Naive B cell (primary cell): ENCODE results near the gene JAKMIP2. TPM values are rescaled to one million over a fixed set of nuclear protein-coding genes. Genes with fewer than 3 reads are reported as not detected.
"Not testable (repeated sequence)": the region's sequence is repeated elsewhere in the genome, so short reads cannot be mapped to it uniquely, and the experiment has no call there.

Experiments used
- ATAC-seq, 2 donors: fragments of 150-1000 bp; cut with Tn5 transposase; 2 replicates each; pipeline ENCODE4 v1.10.0; 2021; ENCODE audit warnings: low read depth in 2 of 2, mild to moderate bottlenecking in 2 of 2, moderate library complexity in 2 of 2
- DNase-seq: peaks from one replicate; pipeline ENCODE4 v3.0.0; 2022
- H3K27ac Mint-ChIP-seq, 6 donors: one replicate each; pipeline ENCODE4 v1.8.0; 2020 to 2022; ENCODE audit warnings: mild to moderate bottlenecking in 6 of 6, mixed read lengths in 6 of 6, moderate library complexity in 5 of 6, inconsistent platforms in 2 of 6
- H3K27me3 Mint-ChIP-seq, 3 donors: one replicate each; pipeline ENCODE4 v1.8.0; 2021 to 2022; ENCODE audit warnings: mixed read lengths in 3 of 3, mild to moderate bottlenecking in 1 of 3
- H3K36me3 Mint-ChIP-seq, 2 donors: one replicate each; pipeline ENCODE4 v1.8.0; 2020 to 2022; ENCODE audit warnings: mixed read lengths in 2 of 2, inconsistent platforms in 1 of 2, mild to moderate bottlenecking in 1 of 2
- H3K4me1 Mint-ChIP-seq, 3 donors: one replicate each; pipeline ENCODE4 v1.8.0; 2020 to 2022; ENCODE audit warnings: mixed read lengths in 3 of 3, inconsistent platforms in 1 of 3, mild to moderate bottlenecking in 1 of 3, moderate library complexity in 1 of 3
- H3K4me3 Mint-ChIP-seq, 8 donors: one replicate each; pipeline ENCODE4 v1.8.0; 2020 to 2022; ENCODE audit warnings: mild to moderate bottlenecking in 8 of 8, mixed read lengths in 8 of 8, moderate library complexity in 8 of 8, inconsistent platforms in 2 of 8
- H3K9me3 Mint-ChIP-seq, 7 donors: one replicate each; pipeline ENCODE4 v1.8.0; 2020 to 2022; ENCODE audit warnings: mixed read lengths in 7 of 7, mild to moderate bottlenecking in 5 of 7, inconsistent platforms in 2 of 7, moderate library complexity in 1 of 7
- polyA plus RNA-seq, 6 donors: library from polyadenylated mRNA; unstranded; fragments of 300-500 nt; fragmentation: Illumina TruSeq; gene quantifications; one replicate each; pipeline ENCODE4 v1.2.3, GENCODE V29; 2021; ENCODE audit warnings: low read depth in 6 of 6

The JAKMIP2 gene
- polyA plus RNA-seq, 6 donors from 2014 or later = 0.09 to 1.7 (median 1.1) TPM; not detected in 1

DNA sequence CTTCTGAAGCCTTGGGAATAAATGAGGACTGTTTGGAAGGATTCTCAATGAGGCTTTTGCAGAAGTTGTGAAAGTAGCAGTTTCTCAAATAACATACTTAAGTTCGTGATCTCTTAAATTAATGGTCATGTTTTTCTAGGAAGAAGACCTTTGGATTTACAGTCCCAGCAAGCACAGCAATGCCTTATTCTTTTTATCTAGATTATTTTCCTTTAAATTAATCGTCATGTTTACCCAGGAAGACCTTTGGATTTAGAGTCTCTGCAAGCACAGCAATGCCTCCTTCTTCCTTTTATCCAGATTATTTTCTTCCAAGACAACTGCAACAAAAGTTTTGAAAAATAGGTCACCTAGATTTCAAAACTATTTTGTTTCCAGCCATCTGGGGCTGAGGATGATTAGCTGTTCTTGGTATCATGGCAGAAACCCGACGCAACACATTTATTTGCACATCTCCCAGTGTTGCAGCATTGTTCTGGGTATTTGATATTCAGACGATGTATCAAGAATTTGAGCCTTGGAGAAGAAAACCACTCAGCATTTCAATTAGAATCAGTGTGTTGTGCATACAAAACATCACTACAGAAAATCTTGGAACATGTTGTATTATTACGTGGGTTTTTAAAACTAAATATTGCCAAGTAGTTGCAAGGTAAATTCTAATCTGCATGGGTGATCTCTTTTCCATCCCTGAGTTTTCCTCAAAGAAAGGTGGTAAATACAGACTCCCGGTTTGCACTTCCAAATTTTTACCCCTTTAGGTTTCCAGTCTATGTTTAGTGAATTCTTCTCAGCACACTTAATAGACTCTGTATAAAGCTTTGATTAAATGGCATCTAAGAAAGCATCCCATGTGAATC is 50.9 kb downstream of the JAKMIP2 start:
- no peak overlapping the region for H3K4me3 Mint-ChIP-seq
- no peaks in the 10 kb centered on the region for H3K36me3 Mint-ChIP-seq
- H3K27me3 Mint-ChIP-seq = no peaks in the 10 kb centered on the region
- DNase-seq (no peak), ATAC-seq (no peak)
- peaks cover 4 to 23% (median 6%) of the 10 kb centered on the region in 7 donors for H3K9me3 Mint-ChIP-seq
- peaks cover 0 to 5% (median 2%) of the 10 kb centered on the region in 3 donors for H3K4me1 Mint-ChIP-seq
- no peak overlapping the region for H3K27ac Mint-ChIP-seq

DNA sequence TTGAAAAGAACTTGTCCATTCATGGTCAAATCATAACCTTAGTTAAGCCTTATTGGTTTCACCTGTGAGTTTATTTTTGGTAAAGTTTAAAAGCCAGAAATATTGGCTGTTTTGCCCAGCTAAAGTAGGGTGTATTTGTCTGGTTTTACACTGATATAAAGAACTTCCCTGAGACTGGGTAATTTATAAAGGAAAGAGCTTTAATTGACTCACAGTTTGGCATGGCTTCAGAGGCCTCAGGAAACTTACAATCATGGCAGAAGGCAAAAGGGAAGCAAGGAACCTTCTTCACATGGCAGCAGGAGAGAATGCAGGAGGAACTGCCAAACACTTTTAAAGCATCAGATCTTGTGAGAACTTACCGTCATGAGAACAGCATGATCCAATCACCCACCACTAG is 55.3 kb downstream of the JAKMIP2 start:
- no peak for ATAC-seq

DNA sequence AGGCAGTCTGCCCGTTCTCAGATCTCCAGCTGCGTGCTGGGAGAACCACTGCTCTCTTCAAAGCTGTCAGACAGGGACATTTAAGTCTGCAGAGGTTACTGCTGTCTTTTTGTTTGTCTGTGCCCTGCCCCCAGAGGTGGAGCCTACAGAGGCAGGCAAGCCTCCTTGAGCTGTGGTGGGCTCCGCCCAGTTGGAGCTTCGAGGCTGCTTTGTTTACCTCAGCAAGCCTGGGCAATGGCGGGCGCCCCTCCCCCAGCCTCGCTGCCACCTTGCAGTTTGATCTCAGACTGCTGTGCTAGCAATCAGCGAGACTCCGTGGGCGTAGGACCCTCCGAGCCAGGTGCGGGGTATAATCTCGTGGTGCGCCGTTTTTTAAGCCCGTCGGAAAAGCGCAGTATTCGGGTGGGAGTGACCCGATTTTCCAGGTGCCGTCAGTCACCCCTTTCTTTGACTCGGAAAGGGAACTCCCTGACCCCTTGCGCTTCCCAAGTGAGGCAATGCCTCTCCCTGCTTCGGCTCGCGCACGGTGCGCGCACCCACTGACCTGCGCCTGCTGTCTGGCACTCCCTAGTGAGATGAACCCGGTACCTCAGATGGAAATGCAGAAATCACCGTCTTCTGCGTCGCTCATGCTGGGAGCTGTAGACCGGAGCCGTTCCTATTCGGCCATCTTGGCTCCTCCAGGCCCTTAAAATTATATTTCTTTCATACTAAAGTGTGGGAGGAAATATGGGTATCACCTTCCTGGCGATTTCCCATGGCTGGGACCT is 61.2 kb downstream of the JAKMIP2 start:
- not testable (repeated sequence) for H3K27ac Mint-ChIP-seq, H3K4me3 Mint-ChIP-seq, ATAC-seq

More for the DNA sequence above, 55.3 kb downstream of the JAKMIP2 start:
- H3K27me3 Mint-ChIP-seq = no peaks in the 10 kb centered on the region
- no peak overlapping the region for H3K4me3 Mint-ChIP-seq
- no peaks in the 10 kb centered on the region for H3K36me3 Mint-ChIP-seq
- H3K4me1 Mint-ChIP-seq = no peaks in the 10 kb centered on the region
- peak overlapping the region in 1 of 6 donors; percentile 31 for H3K27ac Mint-ChIP-seq
- DNase-seq = no peak
- H3K9me3 Mint-ChIP-seq = peaks cover 0 to 2% (median under 1%) of the 10 kb centered on the region in 7 donors

DNA sequence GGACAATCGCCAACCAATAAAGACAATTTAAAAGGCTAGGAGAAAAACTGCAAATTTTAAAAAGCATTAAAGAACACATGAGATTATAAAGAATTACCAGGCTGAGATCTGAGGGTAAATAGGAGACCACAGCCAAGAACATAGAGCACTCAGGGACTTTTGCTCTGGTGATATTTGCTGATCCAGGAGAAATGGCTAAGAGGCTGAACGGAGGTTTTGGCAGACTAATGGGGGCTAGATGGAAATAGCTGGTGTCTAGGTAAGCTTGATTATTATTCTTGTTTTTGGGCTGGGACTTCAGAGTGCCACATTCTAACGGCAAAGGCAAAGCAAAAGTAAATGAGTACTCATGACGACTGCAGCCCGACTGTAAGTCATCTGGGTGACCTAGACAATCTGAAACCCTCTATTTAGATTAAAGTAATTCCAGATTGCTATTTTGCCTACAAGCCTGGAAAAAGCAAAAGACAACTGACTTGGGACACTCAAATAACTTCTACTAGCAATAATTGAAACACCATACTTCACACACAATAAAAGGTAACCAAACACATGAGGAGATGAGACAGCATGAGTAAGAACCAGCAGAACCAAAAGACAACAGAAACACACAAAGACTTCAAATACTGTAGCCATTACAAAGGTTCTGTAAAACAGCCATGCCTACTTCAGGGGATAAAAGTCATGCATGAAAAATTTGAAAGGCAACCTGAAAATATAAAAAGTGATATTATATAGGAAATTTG is 68.8 kb downstream of the JAKMIP2 start:
- no peak for DNase-seq
- no peak for ATAC-seq
- H3K36me3 Mint-ChIP-seq = no peaks in the 10 kb centered on the region
- H3K4me3 Mint-ChIP-seq = peak overlapping the region in 5 of 8 donors; percentile 20 to 77 (median 71)
- H3K27ac Mint-ChIP-seq = peak overlapping the region in 2 of 6 donors; percentile 46 to 67
- H3K9me3 Mint-ChIP-seq = peaks cover 0 to 2% (median 0%) of the 10 kb centered on the region in 7 donors
- peaks cover 0 to 4% (median 0%) of the 10 kb centered on the region in 3 donors for H3K27me3 Mint-ChIP-seq
- peaks cover 0 to 18% (median 0%) of the 10 kb centered on the region in 3 donors for H3K4me1 Mint-ChIP-seq

More for the DNA sequence above, 61.2 kb downstream of the JAKMIP2 start:
- H3K4me1 Mint-ChIP-seq, DNase-seq, H3K27me3 Mint-ChIP-seq, H3K9me3 Mint-ChIP-seq, H3K36me3 Mint-ChIP-seq: not testable (repeated sequence)

DNA sequence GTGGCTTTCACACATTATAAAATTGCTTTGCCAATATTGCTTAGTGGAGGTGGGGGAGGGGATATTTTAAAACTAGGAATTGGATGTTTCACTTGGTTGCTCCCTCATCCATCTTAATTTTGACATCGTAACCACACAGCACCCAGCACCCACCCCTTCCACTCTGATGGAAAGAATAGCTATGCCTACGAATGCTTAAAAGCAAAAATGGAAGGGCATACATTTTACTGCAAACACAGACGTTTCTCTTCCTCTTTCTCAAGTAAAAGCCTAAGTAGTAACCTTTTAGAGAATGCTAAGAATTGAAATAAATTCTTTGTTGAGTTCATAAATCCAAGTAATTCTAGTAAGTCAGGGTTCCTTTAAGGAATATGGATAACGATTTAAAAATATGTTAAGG is 69.9 kb downstream of the JAKMIP2 start:
- H3K27me3 Mint-ChIP-seq = peaks cover 0 to 4% (median 0%) of the 10 kb centered on the region in 3 donors
- no peaks in the 10 kb centered on the region for H3K36me3 Mint-ChIP-seq
- H3K27ac Mint-ChIP-seq = peak overlapping the region in 3 of 6 donors; percentile 24 to 69 (median 63)
- H3K9me3 Mint-ChIP-seq = no peaks in the 10 kb centered on the region
- ATAC-seq = no peak
- peak overlapping the region in 4 of 8 donors; percentile 30 to 51 (median 42) for H3K4me3 Mint-ChIP-seq
- DNase-seq = no peak
- H3K4me1 Mint-ChIP-seq = peaks cover 0 to 18% (median 0%) of the 10 kb centered on the region in 3 donors

DNA sequence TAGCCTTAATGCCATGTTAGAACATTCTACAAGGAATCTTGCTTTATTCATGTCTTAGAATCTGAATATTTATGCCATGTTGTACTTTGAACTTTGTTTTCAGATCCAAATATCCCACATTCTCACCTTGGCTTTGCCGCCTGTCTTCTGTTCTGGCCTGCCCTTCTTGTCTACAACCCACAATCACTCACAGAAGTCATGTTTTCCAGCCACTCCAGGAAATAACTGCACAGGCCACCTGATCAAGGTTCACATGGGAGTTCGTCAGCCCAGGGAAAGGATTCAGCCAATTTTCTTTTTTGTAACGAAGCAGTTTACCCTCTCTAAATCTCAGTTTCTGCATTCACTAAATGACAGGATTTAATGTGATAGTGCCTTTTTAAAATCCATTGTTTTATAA is 70.5 kb downstream of the JAKMIP2 start:
- ATAC-seq = no peak
- Mint-ChIP-seq H3K27ac (peak overlapping the region in 1 of 6 donors; percentile 29), H3K27me3 (peaks cover 0 to 4% (median 0%) of the 10 kb centered on the region in 3 donors), H3K36me3 (no peaks in the 10 kb centered on the region), H3K4me3 (peak overlapping the region in 1 of 8 donors; percentile 21), H3K4me1 (peaks cover 0 to 18% (median 0%) of the 10 kb centered on the region in 3 donors), H3K9me3 (no peaks in the 10 kb centered on the region)
- no peak for DNase-seq

DNA sequence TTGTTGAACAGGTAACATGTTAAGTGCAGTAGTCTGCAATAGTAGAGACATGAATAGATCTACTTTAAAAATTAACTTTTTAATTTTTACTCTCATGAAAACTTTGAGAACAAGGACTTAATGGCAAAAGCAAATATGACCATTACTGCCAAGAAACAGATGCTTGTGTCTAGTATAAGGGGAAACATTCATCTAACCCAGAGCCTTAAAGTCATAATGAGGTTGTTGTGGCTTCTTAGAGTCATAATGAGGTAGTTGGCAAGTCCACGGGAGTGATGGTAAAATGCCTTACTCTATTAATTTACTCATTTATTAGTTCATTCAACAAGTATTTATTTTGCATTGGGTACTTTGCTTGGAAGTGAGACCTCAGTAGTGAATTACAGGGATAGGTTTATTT is 71.5 kb downstream of the JAKMIP2 start:
- no peak overlapping the region for H3K4me3 Mint-ChIP-seq
- H3K4me1 Mint-ChIP-seq = peaks cover 0 to 18% (median 0%) of the 10 kb centered on the region in 3 donors
- H3K27ac Mint-ChIP-seq = no peak overlapping the region
- H3K27me3 Mint-ChIP-seq = peaks cover 0 to 4% (median 0%) of the 10 kb centered on the region in 3 donors
- DNase-seq (no peak), ATAC-seq (no peak)
- H3K9me3 Mint-ChIP-seq = no peaks in the 10 kb centered on the region
- no peaks in the 10 kb centered on the region for H3K36me3 Mint-ChIP-seq

DNA sequence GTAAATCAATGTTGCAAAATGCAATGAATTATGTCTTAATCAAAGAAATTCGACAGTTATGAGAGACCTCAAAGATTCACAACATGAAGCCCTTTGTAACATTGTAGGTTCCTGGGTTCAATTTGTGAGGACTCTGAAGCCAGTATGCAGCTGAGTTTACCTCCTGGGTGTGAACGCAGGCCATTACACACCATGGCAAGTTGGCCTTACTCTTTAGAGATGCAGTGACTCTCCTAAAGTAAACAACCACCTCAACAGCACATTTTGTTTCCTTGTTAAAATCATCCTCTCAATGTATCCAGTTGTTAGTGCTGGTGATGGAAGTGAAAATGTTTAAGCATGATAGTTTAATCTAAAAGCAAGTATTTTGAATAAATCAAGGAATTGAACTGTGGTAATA is 73.8 kb downstream of the JAKMIP2 start:
- H3K9me3 Mint-ChIP-seq = no peaks in the 10 kb centered on the region
- peaks cover 0 to 22% (median 3%) of the 10 kb centered on the region in 3 donors for H3K4me1 Mint-ChIP-seq
- DNase-seq = no peak
- H3K4me3 Mint-ChIP-seq = no peak overlapping the region
- H3K27ac Mint-ChIP-seq = no peak overlapping the region
- ATAC-seq = no peak
- peaks cover 0 to 4% (median 0%) of the 10 kb centered on the region in 3 donors for H3K27me3 Mint-ChIP-seq
- no peaks in the 10 kb centered on the region for H3K36me3 Mint-ChIP-seq

DNA sequence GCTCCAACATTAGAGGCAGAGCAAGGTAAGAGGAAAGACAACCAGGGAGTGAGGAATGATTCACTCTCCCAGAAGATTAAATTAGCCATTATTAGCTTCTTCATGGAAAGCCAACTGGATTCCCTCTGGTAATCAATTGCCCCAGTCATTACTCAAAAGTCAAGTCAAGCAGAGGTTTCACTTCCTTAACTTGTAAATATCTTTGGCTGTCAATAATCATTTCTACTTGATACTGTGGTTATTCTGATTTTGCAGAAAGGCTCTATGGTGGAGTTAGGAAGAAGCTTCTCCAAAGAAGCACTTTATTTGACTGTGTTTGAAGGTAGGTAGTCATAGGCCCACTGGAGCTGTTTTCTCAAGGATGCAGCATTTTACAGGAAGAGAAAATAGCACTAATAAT is 78.0 kb downstream of the JAKMIP2 start:
- no peak for DNase-seq
- Mint-ChIP-seq H3K4me1 (peaks cover 0 to 14% (median 8%) of the 10 kb centered on the region in 3 donors), H3K9me3 (peaks cover 0 to 4% (median 0%) of the 10 kb centered on the region in 7 donors), H3K27ac (no peak overlapping the region), H3K27me3 (no peaks in the 10 kb centered on the region), H3K36me3 (no peaks in the 10 kb centered on the region), H3K4me3 (no peak overlapping the region)
- no peak for ATAC-seq

DNA sequence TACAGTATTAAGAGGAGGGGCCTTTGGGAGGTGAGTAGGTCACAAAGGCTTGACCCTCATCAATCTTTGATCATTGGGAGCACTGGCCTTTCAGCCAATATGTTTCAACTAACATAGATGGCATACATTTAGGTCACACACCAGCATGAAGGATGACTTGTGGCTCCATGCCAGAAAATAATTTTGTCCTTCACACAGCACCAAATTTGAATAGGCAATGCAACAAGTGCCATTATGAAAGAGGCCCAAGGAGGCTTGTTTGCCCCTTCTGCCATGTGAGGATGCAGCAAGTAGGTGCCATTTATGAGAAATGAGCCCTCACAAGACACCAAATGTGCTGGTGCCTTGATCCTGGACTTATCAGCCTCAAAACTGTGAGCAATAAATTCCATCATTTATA is 81.1 kb downstream of the JAKMIP2 start:
- ATAC-seq = no peak

DNA sequence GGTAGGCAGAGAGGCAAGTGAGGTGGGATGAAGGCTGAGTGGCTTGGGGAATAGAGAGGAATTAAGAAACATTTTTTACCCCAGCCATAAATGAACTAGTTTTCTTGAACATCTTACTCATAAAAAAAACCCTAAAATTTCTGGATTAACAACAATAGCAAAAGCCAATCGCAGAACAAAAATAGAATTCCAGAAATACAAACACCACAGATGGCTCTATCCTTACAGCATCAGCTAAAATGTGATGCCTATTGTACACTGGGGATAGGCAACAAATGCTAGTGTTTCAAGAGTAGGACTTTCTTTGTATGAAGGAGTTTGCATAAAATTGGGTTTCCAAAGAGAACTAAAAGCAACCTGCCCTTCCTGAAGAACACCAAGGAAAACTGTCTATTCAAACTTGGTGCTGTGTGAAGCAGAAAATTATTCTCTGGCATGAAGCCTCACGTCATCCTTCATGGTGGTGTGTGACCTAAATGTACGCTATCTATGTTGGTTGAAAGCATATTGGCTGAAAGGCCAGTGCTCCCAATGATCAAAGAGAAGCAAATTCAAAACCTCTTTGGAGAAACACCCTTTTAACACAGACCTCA is 82.9 kb downstream of the JAKMIP2 start:
- ATAC-seq (no peak), DNase-seq (no peak)

More for the DNA sequence above, 81.1 kb downstream of the JAKMIP2 start:
- H3K4me1 Mint-ChIP-seq = peaks cover 0 to 14% (median 8%) of the 10 kb centered on the region in 3 donors
- DNase-seq = no peak
- peaks cover 20 to 21% of the 10 kb centered on the region in 2 donors for H3K36me3 Mint-ChIP-seq
- no peak overlapping the region for H3K4me3 Mint-ChIP-seq
- peaks cover 10 to 30% (median 21%) of the 10 kb centered on the region in 7 donors for H3K9me3 Mint-ChIP-seq
- peaks cover 0 to 4% (median 0%) of the 10 kb centered on the region in 3 donors for H3K27me3 Mint-ChIP-seq
- H3K27ac Mint-ChIP-seq = no peak overlapping the region

DNA sequence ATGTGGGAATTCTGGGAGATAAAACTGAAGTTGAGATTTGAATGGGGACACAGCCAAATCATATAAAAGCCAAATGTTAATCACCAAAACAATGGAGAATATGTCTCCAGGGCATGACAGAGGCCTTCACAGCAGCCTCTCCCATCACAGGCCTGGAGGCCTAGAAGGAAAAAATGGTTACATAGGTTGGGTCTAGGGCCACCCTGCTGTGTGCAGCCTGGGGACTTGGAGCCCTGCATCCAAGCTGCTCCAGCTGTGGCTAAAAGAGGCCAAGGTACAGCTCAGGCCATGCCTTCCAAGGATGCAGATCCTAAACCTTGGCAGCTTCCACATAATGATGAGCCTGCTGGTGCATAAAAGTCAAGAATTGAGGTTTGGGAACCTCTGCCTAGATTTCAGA is 85.1 kb downstream of the JAKMIP2 start:
- peaks cover 0 to 5% (median 0%) of the 10 kb centered on the region in 3 donors for H3K27me3 Mint-ChIP-seq
- H3K9me3 Mint-ChIP-seq = peaks cover 11 to 34% (median 23%) of the 10 kb centered on the region in 7 donors
- no peak overlapping the region for H3K27ac Mint-ChIP-seq
- H3K4me3 Mint-ChIP-seq = no peak overlapping the region
- DNase-seq = no peak
- H3K36me3 Mint-ChIP-seq = peaks cover 25 to 32% of the 10 kb centered on the region in 2 donors
- no peak for ATAC-seq
- H3K4me1 Mint-ChIP-seq = peaks cover 0 to 5% (median 5%) of the 10 kb centered on the region in 3 donors

More for the DNA sequence above, 82.9 kb downstream of the JAKMIP2 start:
- Mint-ChIP-seq H3K27ac (no peak overlapping the region), H3K36me3 (peaks cover 23 to 25% of the 10 kb centered on the region in 2 donors), H3K4me3 (no peak overlapping the region), H3K4me1 (peaks cover 0 to 8% (median 6%) of the 10 kb centered on the region in 3 donors), H3K9me3 (peaks cover 11 to 34% (median 23%) of the 10 kb centered on the region in 7 donors), H3K27me3 (peaks cover 0 to 5% (median 0%) of the 10 kb centered on the region in 3 donors)
